GM19372 (cell line): Measurements from ENCODE around the gene CNIH2.

Source experiments
- ATAC-seq: cut with Tn5 transposase; IDR thresholded peaks from one replicate; pipeline ENCODE4 v1.9.1; 2021; ENCODE audit warnings: mild to moderate bottlenecking, low read depth, moderate library complexity; ENCODE audit not compliant: unreplicated experiment

CNIH2 gene

GRCh38 chr11:66258473-66258893 is 19.5 kb upstream of the CNIH2 start:
- ATAC-seq: no peak

GRCh38 chr11:66259225-66259624 is 18.8 kb upstream of the CNIH2 start:
- no peak for ATAC-seq

GRCh38 chr11:66259956-66260355 is 18.0 kb upstream of the CNIH2 start:
- ATAC-seq: no peak

GRCh38 chr11:66261578-66261977 is 16.4 kb upstream of the CNIH2 start:
- no peak for ATAC-seq

GRCh38 chr11:66262191-66262590 is 15.8 kb upstream of the CNIH2 start:
- no peak for ATAC-seq

GRCh38 chr11:66262696-66263095 is 15.3 kb upstream of the CNIH2 start:
- no peak for ATAC-seq

- ATAC-seq: no peak
These were observed 14.7 kb upstream of the CNIH2 start for GRCh38 chr11:66263231-66263630.

GRCh38 chr11:66263785-66264184 is 14.2 kb upstream of the CNIH2 start:
- no peak for ATAC-seq

- no peak for ATAC-seq
These were observed 13.6 kb upstream of the CNIH2 start for GRCh38 chr11:66264383-66264782.

GRCh38 chr11:66264914-66265313 is 13.1 kb upstream of the CNIH2 start:
- no peak for ATAC-seq

- ATAC-seq: no peak
These were observed 12.2 kb upstream of the CNIH2 start for GRCh38 chr11:66265531-66266377.

GRCh38 chr11:66266378-66267038 is 11.5 kb upstream of the CNIH2 start:
- ATAC-seq: no peak

GRCh38 chr11:66267039-66267378 is 11.0 kb upstream of the CNIH2 start:
- ATAC-seq: no peak

GRCh38 chr11:66267379-66268243 is 10.4 kb upstream of the CNIH2 start:
- peak; percentile 43 for ATAC-seq

GRCh38 chr11:66268244-66268951 is 9.6 kb upstream of the CNIH2 start, which contains the start of gene RAB1B:
RAB1B (plus strand) TSS chr11:66268639; CDS start chr11:66268680, 41 bp downstream.
- peak; percentile 81 for ATAC-seq

- no peak for ATAC-seq
These were observed 8.7 kb upstream of the CNIH2 start for GRCh38 chr11:66268952-66269905.

GRCh38 chr11:66271816-66272215 is 6.2 kb upstream of the CNIH2 start:
- no peak for ATAC-seq

- no peak for ATAC-seq
These were observed 5.4 kb upstream of the CNIH2 start for GRCh38 chr11:66272596-66272995.

- no peak for ATAC-seq
These were observed 3.8 kb upstream of the CNIH2 start for GRCh38 chr11:66274219-66274618.
